H1 (cell line): ENCODE data around the gene C1D. TPM values are rescaled to one million over a fixed set of nuclear protein-coding genes. Genes with fewer than 3 reads are reported as not detected.

ENCODE experiments used
- CTCF ChIA-PET: fragments of 300-600 bp; sonication (Branson Sonifier 250); formaldehyde crosslinking; loops from one replicate; lab custom pipeline; 2021; ENCODE audit not compliant: partially characterized antibody; lab: Charles Lee
- POLR2A ChIA-PET: fragments of 300-600 bp; sonication (Branson Sonifier 250); formaldehyde crosslinking; loops from one replicate; lab custom pipeline; 2021; ENCODE audit warnings: inconsistent platforms; ENCODE audit not compliant: partially characterized antibody; lab: Charles Lee
- DNase-seq, 2 experiments: peaks; one replicate each; pipeline versions ENCODE4 v3.0.0 to v3.0.0-alpha.2; 2010 to 2022; ENCODE audit warnings: low spot score in 2 of 2, low read depth in 1 of 2, mixed read lengths in 1 of 2
- FAIRE-seq: peaks from 2 replicates; lab custom pipeline; 2011; peaks lifted over from hg19 to GRCh38; lab: Jason Lieb, UNC
- H2AFZ ChIP-seq: 2 replicates; pipeline ENCODE4 v1.8.1; 2012; ENCODE audit warnings: low read length, inconsistent platforms
- H2AK5ac ChIP-seq: 2 replicates; pipeline ENCODE4 v1.6.1; 2013; ENCODE audit warnings: low read depth, low read length
- H2BK120ac ChIP-seq: replicated peaks from 2 replicates; pipeline ENCODE3; 2013; ENCODE audit warnings: low read depth, low read length, inconsistent platforms
- H2BK12ac ChIP-seq: 2 replicates; pipeline ENCODE4 v1.6.1; 2013; ENCODE audit warnings: low read depth, low read length
- H2BK15ac ChIP-seq: 2 replicates; pipeline ENCODE4 v1.6.1; 2013; ENCODE audit warnings: low read length
- H2BK20ac ChIP-seq: 2 replicates; pipeline ENCODE4 v1.6.1; 2013; ENCODE audit warnings: low read length
- H2BK5ac ChIP-seq: 2 replicates; pipeline ENCODE4 v1.6.1; 2013; ENCODE audit warnings: low read depth, low read length
- H3K14ac ChIP-seq: 2 replicates; pipeline ENCODE4 v1.6.1; 2013; ENCODE audit warnings: inconsistent platforms; ENCODE audit not compliant: insufficient read length
- H3K18ac ChIP-seq: 2 replicates; pipeline ENCODE4 v1.6.1; 2013; ENCODE audit warnings: low read length; ENCODE audit errors: extremely low read depth
- H3K23ac ChIP-seq: 2 replicates; pipeline ENCODE4 v1.6.1; 2013; ENCODE audit warnings: inconsistent platforms; ENCODE audit not compliant: insufficient read length
- H3K23me2 ChIP-seq: 2 replicates; pipeline ENCODE4 v1.6.1; 2013; ENCODE audit warnings: low read depth, low read length
- H3K27ac ChIP-seq: 2 replicates; pipeline ENCODE4 v1.6.1; 2011; ENCODE audit warnings: low read depth, low read length, inconsistent platforms
- H3K27me3 ChIP-seq, 4 experiments: replicated peaks in 1 of 4; 1 replicate in 1 of 4; 2 replicates in 3 of 4; pipeline versions ENCODE4 v1.6.1 to v1.8.1; 2011 to 2013; ENCODE audit warnings: low read length in 3 of 4, mild to moderate bottlenecking in 3 of 4, inconsistent platforms in 2 of 4, mixed read lengths in 2 of 4, moderate library complexity in 1 of 4; ENCODE audit not compliant: control insufficient read depth in 3 of 4, insufficient read depth in 3 of 4; ENCODE audit errors: extremely low read depth in 1 of 4
- H3K36me3 ChIP-seq, 4 experiments: 2 replicates each; pipeline versions ENCODE4 v1.6.1 to v1.8.1; 2011 to 2013; ENCODE audit warnings: mild to moderate bottlenecking in 4 of 4, low read length in 3 of 4, moderate library complexity in 2 of 4, control low read depth in 1 of 4, inconsistent platforms in 1 of 4; ENCODE audit not compliant: insufficient read depth in 4 of 4, control insufficient read depth in 2 of 4
- H3K4ac ChIP-seq: replicated peaks from 2 replicates; pipeline ENCODE3; 2013; ENCODE audit warnings: low read length, low read depth, mixed read lengths, inconsistent platforms; ENCODE audit not compliant: insufficient read length
- H3K4me1 ChIP-seq, 4 experiments: replicated peaks in 1 of 4; 1 replicate in 1 of 4; 2 replicates in 3 of 4; pipeline versions ENCODE4 v1.6.1 to v1.8.1; 2011 to 2013; ENCODE audit warnings: low read length in 3 of 4, inconsistent platforms in 2 of 4, mixed read lengths in 1 of 4; ENCODE audit not compliant: insufficient read depth in 4 of 4, control insufficient read depth in 3 of 4
- H3K4me2 ChIP-seq, 2 experiments: 2 replicates each; pipeline versions ENCODE4 v1.6.1 to v1.8.1; 2011 to 2013; ENCODE audit warnings: low read depth in 2 of 2, low read length in 2 of 2, control low read depth in 1 of 2, inconsistent platforms in 1 of 2, mild to moderate bottlenecking in 1 of 2; ENCODE audit not compliant: insufficient read depth in 1 of 2
- H3K4me3 ChIP-seq, 4 experiments: fragments of 200-600, 300-600 bp in 1 of 4; sonication (generic), shearing (Covaris generic), sonication (Bioruptor Twin) in 1 of 4; 2 replicates each; pipeline versions ENCODE4 v1.5.1 to v1.8.1; 2011 to 2016; ENCODE audit warnings: low read length in 4 of 4, low read depth in 3 of 4, control low read depth in 2 of 4, inconsistent platforms in 2 of 4, mild to moderate bottlenecking in 2 of 4, mixed read lengths in 1 of 4, moderate library complexity in 1 of 4; ENCODE audit not compliant: insufficient read depth in 2 of 4; ENCODE audit errors: extremely low read depth in 1 of 4
- H3K56ac ChIP-seq: replicated peaks from 2 replicates; pipeline ENCODE3; 2013; ENCODE audit warnings: low read depth, mild to moderate bottlenecking, mixed read lengths, low read length, inconsistent platforms; ENCODE audit not compliant: insufficient read length
- H3K79me1 ChIP-seq: 2 replicates; pipeline ENCODE4 v1.6.1; 2013; ENCODE audit warnings: low read depth, low read length, control low read depth
- H3K79me2 ChIP-seq, 2 experiments: 2 replicates each; pipeline versions ENCODE4 v1.6.1 to v1.8.1; 2012 to 2013; ENCODE audit warnings: low read length in 2 of 2, mild to moderate bottlenecking in 2 of 2, inconsistent platforms in 1 of 2; ENCODE audit not compliant: insufficient read depth in 2 of 2, control insufficient read depth in 1 of 2
- H3K9ac ChIP-seq, 4 experiments: replicated peaks in 1 of 4; 1 replicate in 1 of 4; 2 replicates in 3 of 4; pipeline versions ENCODE4 v1.6.1 to v1.8.1; 2011 to 2013; ENCODE audit warnings: low read depth in 3 of 4, low read length in 3 of 4, control low read depth in 2 of 4, mild to moderate bottlenecking in 2 of 4, moderate library complexity in 2 of 4, inconsistent platforms in 1 of 4; ENCODE audit errors: extremely low read depth in 1 of 4
- H3K9me3 ChIP-seq, 2 experiments: 2 replicates each; pipeline versions ENCODE4 v1.6.1 to v1.8.1; 2012 to 2013; ENCODE audit warnings: mild to moderate bottlenecking in 2 of 2, moderate library complexity in 2 of 2, control low read depth in 1 of 2, inconsistent platforms in 1 of 2, low read depth in 1 of 2, low read length in 1 of 2, mixed read lengths in 1 of 2; ENCODE audit not compliant: insufficient read depth in 2 of 2
- H4K20me1 ChIP-seq, 2 experiments: replicated peaks in 1 of 2; 2 replicates each; pipeline versions ENCODE3 to v1.8.1; 2011 to 2013; ENCODE audit warnings: inconsistent platforms in 2 of 2, low read length in 2 of 2, mild to moderate bottlenecking in 1 of 2; ENCODE audit not compliant: insufficient read depth in 2 of 2, control insufficient read depth in 1 of 2
- H4K5ac ChIP-seq: 2 replicates; pipeline ENCODE4 v1.6.1; 2013; ENCODE audit warnings: low read length, low read depth, mixed read lengths, inconsistent platforms; ENCODE audit not compliant: insufficient read length
- H4K8ac ChIP-seq: 2 replicates; pipeline ENCODE4 v1.8.0; 2013; ENCODE audit warnings: mild to moderate bottlenecking, moderate library complexity, low read length, inconsistent platforms; ENCODE audit not compliant: insufficient read depth; ENCODE audit errors: extremely low read depth
- H4K91ac ChIP-seq: replicated peaks from 2 replicates; pipeline ENCODE3; 2013; ENCODE audit warnings: low read length, mixed read lengths, inconsistent platforms; ENCODE audit not compliant: insufficient read length
- CHD2 ChIP-seq: IDR thresholded peaks from 2 replicates; pipeline ENCODE4 v1.6.1; 2012; ENCODE audit warnings: low read length, improper control_type of control experiment
- TBP ChIP-seq: IDR thresholded peaks from 2 replicates; pipeline ENCODE4 v1.6.1; 2011; ENCODE audit warnings: low read depth, low read length, improper control_type of control experiment
- TCF12 ChIP-seq: IDR thresholded peaks from 2 replicates; pipeline ENCODE4 v1.6.1; 2011; ENCODE audit warnings: low read depth, mild to moderate bottlenecking, low read length
- WGBS, 2 experiments: shearing (Covaris generic) in 1 of 2; methylation state at CpG; one replicate each; pipeline versions ENCODE4 v1.1.6 to v1.1.7; 2013 to 2015; ENCODE audit warnings: low lambda C conversion rate in 2 of 2, mixed read lengths in 2 of 2, inconsistent platforms in 1 of 2, low coverage in 1 of 2, missing lambda C conversion rate in 1 of 2; ENCODE audit not compliant: insufficient replicate concordance in 2 of 2, insufficient coverage in 1 of 2, insufficient read length in 1 of 2; ENCODE audit errors: extremely low coverage in 1 of 2, missing lambda C conversion rate in 1 of 2; 5-methylcytosine and 5-hydroxymethylcytosine counted together
- polyA plus RNA-seq, 7 experiments: library from polyadenylated mRNA; depleted of rRNA in 3 of 7; stranded (reverse) in 5 of 7; unstranded in 2 of 7; fragments of >200 nt in 5 of 7; fragments of 200-250 nt in 2 of 7; gene quantifications; 1 replicate in 5 of 7; 2 replicates in 1 of 7; 4 replicates in 1 of 7; pipeline versions ENCODE4 v1.2.1 to v1.2.3, GENCODE V29; 2011 to 2013; ENCODE audit warnings: missing spikeins in 2 of 7, mixed read lengths in 2 of 7
- total RNA-seq: library from RNA; stranded (reverse); fragmentation: NEBNext Ultra II Directional; extraction: Animal tissue kit (Norgen Biotek cat#: 25700); gene quantifications from 2 replicates; pipeline ENCODE4 v1.2.1, GENCODE V29; 2021

C1D gene
- total and polyA plus RNA-seq, 2 of the 8 experiments (the other 6 are each of a cell fraction or from before 2014, with no cell fraction given), result 17.5 to 24.1 TPM

DNA sequence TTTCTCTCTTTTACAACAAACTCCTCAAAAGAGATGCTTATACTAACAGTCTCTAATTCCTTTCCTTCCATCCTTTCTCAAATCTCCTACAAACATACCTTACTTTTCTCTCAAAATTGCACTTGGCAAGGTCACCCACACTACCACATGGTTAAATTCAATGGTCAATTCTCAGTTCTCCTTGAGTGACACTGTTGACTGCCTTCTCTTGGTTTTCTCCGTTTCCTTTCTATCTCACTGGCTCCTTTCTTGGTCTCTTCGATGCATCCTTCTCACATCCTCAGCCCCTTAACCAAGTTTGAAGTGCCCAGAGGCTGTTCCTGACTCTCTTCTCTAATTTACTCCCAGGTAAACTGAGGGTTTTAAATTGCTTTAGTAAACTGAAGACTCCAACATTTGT lies 12.5 kb downstream of the C1D start:
- Histone ChIP-seq H2BK120ac (no peak overlapping the region), H3K9ac (no peak overlapping the region), H3K27me3 (no peaks in the 10 kb centered on the region), H3K14ac (no peak overlapping the region), H4K91ac (no peak overlapping the region), H3K36me3 (peaks cover 0 to 4% (median 0%) of the 10 kb centered on the region in 4 experiments; a peak in 2 of 8 replicates), H3K4me2 (no peak overlapping the region), H2BK15ac (no peak overlapping the region), H2AK5ac (no peak overlapping the region), H3K23me2 (no peaks in the 10 kb centered on the region), H2BK5ac (no peak overlapping the region), H3K18ac (no peak overlapping the region), H2AFZ (no peak overlapping the region), H3K9me3 (no peaks in the 10 kb centered on the region), H4K5ac (no peak overlapping the region), H2BK20ac (no peak overlapping the region), H4K20me1 (peaks cover 2 to 7% of the 10 kb centered on the region in 2 experiments), H4K8ac (no peak overlapping the region), H3K4me1 (no peaks in the 10 kb centered on the region), H3K4me3 (no peak overlapping the region), H3K79me1 (peaks cover 10% of the 10 kb centered on the region; the same call in 1 of the 2 replicates), H2BK12ac (no peak overlapping the region), H3K23ac (no peak overlapping the region), H3K4ac (no peak overlapping the region), H3K79me2 (peaks cover 8 to 70% of the 10 kb centered on the region in 2 experiments; a peak in 3 of 4 replicates), H3K27ac (no peak overlapping the region), H3K56ac (no peak overlapping the region)
- POLR2A ChIA-PET, result no interaction called here
- no peak for FAIRE-seq
- no peak for TF ChIP-seq TCF12
- TF ChIP-seq TBP, result no peak
- TF ChIP-seq CHD2, result no peak
- CTCF ChIA-PET, result no interaction called here
- no peak for DNase-seq
- WGBS, 2 experiments, result 94% methylated on average over 2 of the region's 2 CpGs; no CpG with 5 or more reads in 1 of the 2 experiments
